ENCODE measurements around the gene EVX1. TPM values are rescaled to one million over a fixed set of nuclear protein-coding genes. Genes with fewer than 3 reads are reported as not detected.

The EVX1 gene
- total RNA-seq, 3 donors from 2014 or later (not counting 1 experiment from before 2014, with no cell fraction given), result not detected

GRCh38 chr7:27297356-27297755 lies 54.8 kb downstream of the EVX1 start:
- no peak overlapping the region for H3K27ac Mint-ChIP-seq
- no peaks in the 10 kb centered on the region for H3K9me3 Mint-ChIP-seq
- peaks cover 0 to 11% of the 10 kb centered on the region in 2 donors for H3K4me1 Mint-ChIP-seq
- no peaks in the 10 kb centered on the region for H3K27me3 ChIP-seq (ENCODE audit: control insufficient read depth, insufficient read depth, low read length)
- H3K4me3 ChIP-seq (ENCODE audit: low read length), result no peak overlapping the region
- no peak overlapping the region for H3K27ac ChIP-seq (ENCODE audit: low read length)
- no peak for DNase-seq
- no peak for ATAC-seq
- no peak for TF ChIP-seq CTCF (IDR thresholded peaks at IDR 0.05)
- peak overlapping the region; percentile 52 for H3K4me3 Mint-ChIP-seq
- H3K9me3 ChIP-seq (ENCODE audit: control insufficient read depth, insufficient read depth, low read length), result no peaks in the 10 kb centered on the region
- peaks cover 19 to 57% of the 10 kb centered on the region in 2 donors for H3K27me3 Mint-ChIP-seq (ENCODE audit: low read depth in 2 of 2)
- H3K36me3 ChIP-seq (ENCODE audit: control insufficient read depth, insufficient read depth, low read length), result no peaks in the 10 kb centered on the region
- WGBS (ENCODE audit: insufficient coverage), result 48% methylated on average over 8 of the region's 8 CpGs
- no peaks in the 10 kb centered on the region for H3K36me3 Mint-ChIP-seq
- H3K4me1 ChIP-seq (ENCODE audit: control insufficient read depth, insufficient read depth, low read length), result no peaks in the 10 kb centered on the region
- intact Hi-C loops (cut with micrococcal nuclease), result no loop called here

Other genes with a start within 250 kb of the EVX1 start
- gene HOXA1, start 146.8 kb upstream of the EVX1 start, total RNA-seq, result 1 to 10 TPM in 2 of 3 donors, under 1 TPM in 1; 0.64 to 1.3 (median 1.1) TPM
- not detected for gene HOXA2, start 140.1 kb upstream of the EVX1 start, total RNA-seq
- 1 to 10 TPM in 1 of 3 donors, under 1 TPM in 2; 0.52 to 2.1 (median 0.63) TPM for gene HOXA4, start 112.0 kb upstream of the EVX1 start, total RNA-seq
- 10 to 100 TPM in 1 of 3 donors, under 1 TPM in 2; 0.29 to 13.0 (median 0.52) TPM for gene HOXA5, start 99.1 kb upstream of the EVX1 start, total RNA-seq
- under 1 TPM; 0.28 to 0.65 (median 0.43) TPM for gene HOXA6, start 95.0 kb upstream of the EVX1 start, total RNA-seq
- under 1 TPM; 0.32 to 0.78 (median 0.35) TPM for gene HOXA3, start 90.2 kb upstream of the EVX1 start, total RNA-seq
- not detected for gene HOXA7, start 86.1 kb upstream of the EVX1 start, total RNA-seq
- 1 to 10 TPM in 1 of 3 donors, under 1 TPM in 2; 0.39 to 4.6 (median 0.42) TPM for gene HOXA9, start 77.3 kb upstream of the EVX1 start, total RNA-seq
- 1 to 10 TPM in 2 of 3 donors, under 1 TPM in 1; 0.82 to 3.3 (median 2.2) TPM for gene HOXA10, start 68.5 kb upstream of the EVX1 start, total RNA-seq
- not detected for gene HOXA11, start 57.6 kb upstream of the EVX1 start, total RNA-seq
- gene HOXA13, start 42.7 kb upstream of the EVX1 start, total RNA-seq, result not detected

Data from natural killer cell (primary cell).